AG04450 (cell line): Measurements from ENCODE around the gene RADIL. TPM values are rescaled to one million over a fixed set of nuclear protein-coding genes. Genes with fewer than 3 reads are reported as not detected.

Experiments
- CTCF ChIA-PET: fragments of 300-600, 350-600 bp; formaldehyde crosslinking; extraction: SDS; loops from one replicate; lab custom pipeline; 2022; ENCODE audit warnings: antibody characterized with exemption, inconsistent platforms; lab: Charles Lee
- POLR2A ChIA-PET: fragments of 350-600 bp; formaldehyde crosslinking; extraction: SDS; loops from one replicate; lab custom pipeline; 2021; ENCODE audit warnings: antibody characterized with exemption, inconsistent platforms; lab: Yijun Ruan, JAX
- DNase-seq: peaks from one replicate; pipeline ENCODE4 v3.0.0-alpha.2; 2011; ENCODE audit warnings: low read depth, low spot score
- H3K27ac ChIP-seq: one replicate; pipeline ENCODE4 v1.5.1; 2012; ENCODE audit warnings: low read depth, low read length, control low read depth
- H3K27me3 ChIP-seq: one replicate; pipeline ENCODE4 v1.6.0; 2012; ENCODE audit warnings: low read length; ENCODE audit not compliant: control insufficient read depth, insufficient read depth
- H3K4me3 ChIP-seq: 2 replicates; pipeline ENCODE4 v1.5.1; 2011; ENCODE audit warnings: mild to moderate bottlenecking, low read depth, low read length, control low read depth
- H3K9me3 ChIP-seq: 2 replicates; pipeline ENCODE4 v1.5.1; 2012; ENCODE audit warnings: low read length; ENCODE audit not compliant: control insufficient read depth, insufficient read depth
- CTCF ChIP-seq: IDR thresholded peaks from 2 replicates; pipeline ENCODE4 v1.5.1; 2011; ENCODE audit warnings: low read depth, low read length, control low read depth, inconsistent platforms
- polyA plus RNA-seq: library from polyadenylated mRNA; depleted of rRNA; stranded (reverse); fragments of >200 nt; gene quantifications from 2 replicates; pipeline ENCODE4 v1.2.3, GENCODE V29; 2011

RADIL gene
- polyA plus RNA-seq, 1 experiment: 0.07 TPM

GRCh38 chr7:4774658-4775249, 108.8 kb downstream of the RADIL start:
- Histone ChIP-seq H3K4me3 (peak overlapping the region; percentile 98), H3K9me3 (no peaks in the 10 kb centered on the region; the same call in 1 of the 2 replicates), H3K27ac (peak overlapping the region; percentile 93), H3K27me3 (no peaks in the 10 kb centered on the region)
- ChIA-PET POLR2A (interaction anchor here (0.7 to 2.3 kb wide), 17 partner anchors 10 to 199 kb away, joined by 3 to 25 read pairs (median 5); partner anchors contain the start of gene FOXK1), CTCF (interaction anchor here (0.6 to 1.5 kb wide), 5 partner anchors 8 to 287 kb away, joined by 3 read pairs; no protein-coding TSS in a partner anchor)
- DNase-seq: peak; percentile 16
- no peak for TF ChIP-seq CTCF

DNA sequence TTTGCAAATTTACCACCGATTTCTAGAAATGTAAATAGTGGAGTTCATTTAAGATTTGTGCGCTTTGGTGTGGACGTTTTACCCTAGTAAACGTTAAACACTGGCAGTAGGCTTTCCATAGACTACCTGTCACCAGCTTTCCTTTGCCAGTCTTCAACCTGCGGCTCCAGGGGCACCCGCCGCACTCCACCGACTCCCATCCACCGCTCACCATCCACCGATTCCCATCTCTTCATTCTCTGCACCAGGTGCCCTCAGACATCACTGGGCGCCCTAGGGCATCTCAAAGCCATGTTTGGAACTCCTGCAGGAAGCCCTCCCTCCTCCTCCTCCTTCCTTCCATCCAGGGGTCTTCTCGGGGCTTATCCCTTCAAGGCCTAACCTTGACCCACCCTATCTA, 109.5 kb downstream of the RADIL start:
- TF ChIP-seq CTCF: no peak
- Histone ChIP-seq H3K27me3 (no peaks in the 10 kb centered on the region), H3K4me3 (no peak overlapping the region), H3K9me3 (no peaks in the 10 kb centered on the region; the same call in 1 of the 2 replicates), H3K27ac (no peak overlapping the region)
- ChIA-PET CTCF (interaction anchor here (1.1 kb wide), 1 partner anchor 24 kb away, joined by 3 read pairs; no protein-coding TSS in a partner anchor), POLR2A (no interaction called here)
- no peak for DNase-seq

DNA sequence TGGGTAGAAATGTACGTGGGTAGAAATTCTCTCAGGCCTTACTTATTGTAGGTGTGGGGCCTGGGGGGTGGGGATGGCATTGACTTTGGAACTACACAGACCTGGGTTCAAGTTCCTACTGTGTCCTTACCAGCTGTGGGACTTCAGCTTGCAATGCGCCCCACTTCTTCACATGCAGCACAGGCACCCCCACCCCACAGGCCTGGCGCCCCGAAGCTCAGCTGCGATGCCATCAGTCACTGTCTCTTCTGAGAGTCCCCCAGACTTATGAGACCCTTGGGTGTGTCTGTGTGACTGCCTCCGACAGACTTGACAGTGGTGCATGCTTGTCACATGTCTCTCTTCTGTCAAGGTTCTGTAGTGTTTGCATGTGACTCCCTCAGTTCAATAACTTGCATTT, 111.2 kb downstream of the RADIL start:
- TF ChIP-seq CTCF: no peak
- no peak overlapping the region for H3K27ac ChIP-seq
- H3K4me3 ChIP-seq: no peak overlapping the region
- POLR2A ChIA-PET: no interaction called here
- CTCF ChIA-PET: no interaction called here
- no peak for DNase-seq
- H3K27me3 ChIP-seq: no peaks in the 10 kb centered on the region
- no peaks in the 10 kb centered on the region; the same call in 1 of the 2 replicates for H3K9me3 ChIP-seq

DNA sequence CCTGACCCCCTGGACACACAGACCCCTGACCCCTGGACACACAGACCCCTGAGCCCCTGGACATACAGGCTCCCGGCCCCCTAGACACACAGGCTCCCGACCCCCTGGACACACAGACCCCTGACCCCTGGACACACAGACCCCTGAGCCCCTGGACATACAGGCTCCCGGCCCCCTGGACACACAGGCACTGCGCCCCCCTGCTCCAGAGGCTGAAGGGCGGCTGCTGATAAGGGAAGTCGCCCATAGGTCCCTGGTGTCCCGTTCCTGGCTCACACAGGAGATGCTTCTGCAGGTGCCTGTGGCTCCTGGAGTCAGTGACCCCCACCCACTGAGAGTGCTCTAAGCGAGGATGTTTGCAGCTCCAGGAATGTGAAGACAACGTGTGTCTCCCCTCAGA, 111.8 kb downstream of the RADIL start:
- H3K27ac ChIP-seq: no peak overlapping the region
- no peak overlapping the region for H3K4me3 ChIP-seq
- no peak for DNase-seq
- no peak for TF ChIP-seq CTCF
- ChIA-PET CTCF (no interaction called here), POLR2A (no interaction called here)
- no peaks in the 10 kb centered on the region for H3K27me3 ChIP-seq
- no peaks in the 10 kb centered on the region; the same call in 1 of the 2 replicates for H3K9me3 ChIP-seq

- no peak overlapping the region for H3K27ac ChIP-seq
- TF ChIP-seq CTCF: no peak
- H3K4me3 ChIP-seq: no peak overlapping the region
- no peaks in the 10 kb centered on the region for H3K27me3 ChIP-seq
- DNase-seq: no peak
- H3K9me3 ChIP-seq: no peaks in the 10 kb centered on the region; the same call in 1 of the 2 replicates
- ChIA-PET POLR2A (no interaction called here), CTCF (no interaction called here)
These were observed 112.6 kb downstream of the RADIL start for GRCh38 chr7:4770886-4771285.
